Activated CD8-positive, alpha-beta memory T cell treated with anti-CD3 and anti-CD28 coated beads for 4 hours (primary cell): ENCODE data around the gene ACTG1.
A peak's percentile ranks its signal among the peaks of the same experiment; 100 is the strongest.

ENCODE experiments used
- DNase-seq, 2 donors: peaks; one replicate each; pipeline ENCODE4 v3.0.0-alpha.2; 2020; ENCODE audit warnings: low read depth in 2 of 2

The ACTG1 gene

GRCh38 chr17:81518113-81518784 is 5.7 kb upstream of the ACTG1 start:
- DNase-seq: no peak

- no peak for DNase-seq
These were observed 4.9 kb upstream of the ACTG1 start for GRCh38 chr17:81517339-81518112.

- DNase-seq: no peak
These were observed 4.4 kb upstream of the ACTG1 start for GRCh38 chr17:81517009-81517338.

- no peak for DNase-seq
These were observed 3.8 kb upstream of the ACTG1 start for GRCh38 chr17:81516439-81516838.

GRCh38 chr17:81515530-81516041 is 3.0 kb upstream of the ACTG1 start:
- DNase-seq: no peak

GRCh38 chr17:81514739-81515529 is 2.3 kb upstream of the ACTG1 start:
- DNase-seq: peak; percentile 54 to 62

- no peak for DNase-seq
These were observed 1.8 kb upstream of the ACTG1 start for GRCh38 chr17:81514489-81514738.

- DNase-seq: peak in 1 of 2 donors; percentile 12
These were observed 1.3 kb upstream of the ACTG1 start for GRCh38 chr17:81513753-81514488.

- DNase-seq: peak in 1 of 2 donors; percentile 44
These were observed 763 bp upstream of the ACTG1 start for GRCh38 chr17:81513372-81513752.

- DNase-seq: peak in 1 of 2 donors; percentile 14
These were observed 616 bp downstream of the ACTG1 start for GRCh38 chr17:81511804-81512561.

GRCh38 chr17:81511554-81511803 is 1.1 kb downstream of the ACTG1 start:
- no peak for DNase-seq

GRCh38 chr17:81510785-81511553 is 1.6 kb downstream of the ACTG1 start:
- DNase-seq: no peak

GRCh38 chr17:81509972-81510784 is 2.4 kb downstream of the ACTG1 start:
- DNase-seq: no peak

GRCh38 chr17:81509207-81509971 is 3.2 kb downstream of the ACTG1 start:
- no peak for DNase-seq

- DNase-seq: no peak
These were observed 3.9 kb downstream of the ACTG1 start for GRCh38 chr17:81508639-81509206.

GRCh38 chr17:81503619-81504018 is 9.0 kb downstream of the ACTG1 start:
- no peak for DNase-seq

GRCh38 chr17:81502471-81503017 is 10.1 kb downstream of the ACTG1 start:
- no peak for DNase-seq

- DNase-seq: no peak
These were observed 12.6 kb downstream of the ACTG1 start for GRCh38 chr17:81500047-81500446.

GRCh38 chr17:81499601-81499970 is 13.0 kb downstream of the ACTG1 start:
- DNase-seq: no peak
